Cardiac muscle cell (in vitro differentiated cells and primary cell): Measurements from ENCODE around the gene SOAT2. TPM values are rescaled to one million over a fixed set of nuclear protein-coding genes. Genes with fewer than 3 reads are reported as not detected.

ENCODE experiments used
- DNase-seq, 2 donors: peaks; one replicate each; pipeline versions ENCODE4 v3.0.0 to v3.0.0-alpha.2; 2010 to 2017; ENCODE audit warnings: low read depth in 1 of 2, low spot score in 1 of 2
- H3K27ac ChIP-seq: fragments of 200-600 bp; sonication (generic); 2 replicates; pipeline ENCODE4 v1.5.1; 2016
- H3K27me3 ChIP-seq: fragments of 200-600 bp; sonication (generic); 2 replicates; pipeline ENCODE4 v1.6.0; 2016; ENCODE audit warnings: control low read depth
- H3K36me3 ChIP-seq: fragments of 200-600 bp; sonication (generic); 2 replicates; pipeline ENCODE4 v1.5.1; 2016; ENCODE audit warnings: control low read depth
- H3K4me1 ChIP-seq: fragments of 200-600 bp; sonication (generic); 2 replicates; pipeline ENCODE4 v1.8.1; 2017; ENCODE audit warnings: low read depth, mild to moderate bottlenecking, mixed run types
- H3K4me3 ChIP-seq: fragments of 200-600 bp; sonication (generic); 2 replicates; pipeline ENCODE4 v1.5.1; 2016; ENCODE audit warnings: mild to moderate bottlenecking
- H3K9me3 ChIP-seq: fragments of 200-600 bp; sonication (generic); 2 replicates; pipeline ENCODE4 v1.5.1; 2017; ENCODE audit warnings: low read depth, mild to moderate bottlenecking, control low read depth
- CTCF ChIP-seq: IDR thresholded peaks from 2 replicates; pipeline ENCODE4 v1.5.1; 2012; ENCODE audit warnings: low read depth, mild to moderate bottlenecking, low read length
- polyA plus RNA-seq: library from polyadenylated mRNA; unstranded; fragments of >200 nt; fragmentation: Nextera tagmentation; extraction: Ambion mirVana; gene quantifications from 2 replicates; pipeline ENCODE4 v1.2.1, GENCODE V29; 2016
- total RNA-seq: library from RNA; depleted of rRNA; stranded (reverse); fragments of >200 nt; gene quantifications from 2 replicates; pipeline ENCODE4 v1.2.3, GENCODE V29; 2016

The SOAT2 gene
- total and polyA plus RNA-seq, 2 experiments from 2014 or later = 0.57 to 1.9 TPM

GRCh38 chr12:53076461-53076860 lies 26.8 kb upstream of the SOAT2 start:
- H3K27ac ChIP-seq = peak overlapping the region; percentile 64
- no peak for TF ChIP-seq CTCF
- H3K36me3 ChIP-seq = peaks cover 3% of the 10 kb centered on the region
- no peak for DNase-seq
- H3K4me1 ChIP-seq = peaks cover 49% of the 10 kb centered on the region
- no peak overlapping the region for H3K4me3 ChIP-seq
- H3K9me3 ChIP-seq = no peaks in the 10 kb centered on the region
- H3K27me3 ChIP-seq = no peaks in the 10 kb centered on the region

GRCh38 chr12:53077030-53077429 lies 26.3 kb upstream of the SOAT2 start:
- peaks cover 44% of the 10 kb centered on the region for H3K4me1 ChIP-seq
- H3K27ac ChIP-seq = no peak overlapping the region
- H3K27me3 ChIP-seq = no peaks in the 10 kb centered on the region
- no peak for DNase-seq
- H3K36me3 ChIP-seq = peaks cover 3% of the 10 kb centered on the region
- no peak overlapping the region for H3K4me3 ChIP-seq
- H3K9me3 ChIP-seq = no peaks in the 10 kb centered on the region
- TF ChIP-seq CTCF = no peak

- Histone ChIP-seq H3K27me3 (no peaks in the 10 kb centered on the region), H3K27ac (peak overlapping the region; percentile 74), H3K36me3 (peaks cover 3% of the 10 kb centered on the region), H3K9me3 (no peaks in the 10 kb centered on the region), H3K4me1 (peaks cover 30% of the 10 kb centered on the region), H3K4me3 (peak overlapping the region; percentile 33)
- no peak for TF ChIP-seq CTCF
- no peak for DNase-seq
These were observed 24.7 kb upstream of the SOAT2 start for GRCh38 chr12:53078425-53079225.

- Histone ChIP-seq H3K9me3 (no peaks in the 10 kb centered on the region), H3K27ac (peak within 1 kb of the TSS; percentile 90), H3K4me3 (peak within 1 kb of the TSS; percentile 43), H3K4me1 (peaks cover 27% of the 10 kb centered on the region), H3K36me3 (peaks cover under 1% of the 10 kb centered on the region), H3K27me3 (no peaks in the 10 kb centered on the region)
- peak; percentile 98 to 99 for DNase-seq
- no peak for TF ChIP-seq CTCF
These were observed 23.8 kb upstream of the SOAT2 start, which contains the start of gene SPRYD3 for GRCh38 chr12:53079226-53080117. TSS of gene SPRYD3 (minus strand) at chr12:53079390. CDS start at chr12:53079333, 57 bp downstream.

- Histone ChIP-seq H3K4me1 (peaks cover 17% of the 10 kb centered on the region), H3K36me3 (no peaks in the 10 kb centered on the region), H3K27ac (no peak overlapping the region), H3K4me3 (no peak overlapping the region), H3K27me3 (no peaks in the 10 kb centered on the region), H3K9me3 (no peaks in the 10 kb centered on the region)
- DNase-seq = no peak
- TF ChIP-seq CTCF = no peak
These were observed 20.6 kb upstream of the SOAT2 start for GRCh38 chr12:53082637-53083175.
